ENCODE data around the gene MRPL10. TPM values are rescaled to one million over a fixed set of nuclear protein-coding genes. Genes with fewer than 3 reads are reported as not detected.

Gene MRPL10
- total and polyA plus RNA-seq, 2 of the 8 experiments (the other 6 are each of a cell fraction or from before 2014, with no cell fraction given), result 85.3 to 214 TPM

- TF ChIP-seq KDM4A (IDR thresholded peaks at IDR 0.05; ENCODE audit: low read depth, low read length, severe bottlenecking) (no peak), SUZ12 (IDR thresholded peaks at IDR 0.05; ENCODE audit: low read length) (no peak), SIX5 (IDR thresholded peaks at IDR 0.05; ENCODE audit: low read depth, low read length) (no peak), SP2 (IDR thresholded peaks at IDR 0.05; ENCODE audit: low read length) (no peak), JUND (IDR thresholded peaks at IDR 0.05; ENCODE audit: low read length) (no peak), EP300 (IDR thresholded peaks at IDR 0.05; ENCODE audit: borderline replicate concordance in 1 of 2, low read depth in 2 of 2, low read length in 2 of 2) (no peak), ASH2L (IDR thresholded peaks at IDR 0.05; ENCODE audit: low read length) (no peak), KDM5A (IDR thresholded peaks at IDR 0.05; ENCODE audit: low read length) (no peak), RAD21 (IDR thresholded peaks at IDR 0.05 in 1 of 2, conservative IDR thresholded peaks at IDR 0.05 in 1 of 2; ENCODE audit: low read depth in 2 of 2, low read length in 2 of 2) (no peak), BACH1 (IDR thresholded peaks at IDR 0.05; ENCODE audit: low read length) (no peak)
These were observed 47.8 kb upstream of the MRPL10 start (continued) for GRCh38 chr17:47879028-47879585.

Data from H1 (cell line).